Measurements from ENCODE around the gene GMPPA. TPM values are rescaled to one million over a fixed set of nuclear protein-coding genes. Genes with fewer than 3 reads are reported as not detected.

GMPPA gene
- total and polyA plus RNA-seq, 9 of the 15 experiments (the other 6 are each of a cell fraction or from before 2014, with no cell fraction given): 7.0 to 101 (median 66.7) TPM

DNA sequence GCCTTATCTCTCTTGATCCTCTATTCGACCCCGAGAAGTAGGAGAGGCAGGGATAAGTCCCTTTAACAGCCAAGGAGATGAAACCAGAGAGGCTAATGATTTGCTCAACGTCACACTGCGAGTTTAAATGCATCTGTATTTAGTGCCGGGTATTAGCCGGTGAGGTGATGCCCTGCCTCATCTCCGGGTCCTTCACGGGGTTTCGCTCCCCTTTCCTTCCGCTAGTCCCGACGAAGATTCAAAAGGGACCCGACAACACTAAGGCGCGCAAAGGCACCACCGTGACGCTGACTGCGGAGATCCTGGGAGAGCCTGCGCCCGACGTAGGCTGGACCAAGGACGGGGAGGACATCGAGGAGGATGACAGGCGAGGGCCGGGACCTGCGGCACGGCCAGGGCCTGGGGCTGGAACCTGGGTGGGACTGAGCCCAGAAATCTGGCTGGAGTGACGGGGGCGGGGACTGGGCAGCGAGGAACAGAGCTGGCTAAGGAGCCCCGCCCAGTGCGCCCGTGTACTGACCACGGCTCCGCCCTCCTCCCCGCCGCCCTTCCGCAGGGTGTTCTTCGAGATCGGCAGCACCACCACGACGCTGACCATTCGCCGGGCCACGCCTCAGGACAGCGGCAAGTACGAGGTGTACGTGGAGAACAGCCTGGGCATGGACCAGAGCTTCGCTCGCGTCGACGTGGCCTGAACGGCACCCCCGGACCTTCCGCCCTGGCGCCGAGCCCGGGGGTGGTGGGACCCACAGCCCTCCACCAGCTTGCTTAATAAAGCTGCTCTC lies 1.0 kb upstream of the GMPPA start (continued):
- TF ChIP-seq, protein P1, sequence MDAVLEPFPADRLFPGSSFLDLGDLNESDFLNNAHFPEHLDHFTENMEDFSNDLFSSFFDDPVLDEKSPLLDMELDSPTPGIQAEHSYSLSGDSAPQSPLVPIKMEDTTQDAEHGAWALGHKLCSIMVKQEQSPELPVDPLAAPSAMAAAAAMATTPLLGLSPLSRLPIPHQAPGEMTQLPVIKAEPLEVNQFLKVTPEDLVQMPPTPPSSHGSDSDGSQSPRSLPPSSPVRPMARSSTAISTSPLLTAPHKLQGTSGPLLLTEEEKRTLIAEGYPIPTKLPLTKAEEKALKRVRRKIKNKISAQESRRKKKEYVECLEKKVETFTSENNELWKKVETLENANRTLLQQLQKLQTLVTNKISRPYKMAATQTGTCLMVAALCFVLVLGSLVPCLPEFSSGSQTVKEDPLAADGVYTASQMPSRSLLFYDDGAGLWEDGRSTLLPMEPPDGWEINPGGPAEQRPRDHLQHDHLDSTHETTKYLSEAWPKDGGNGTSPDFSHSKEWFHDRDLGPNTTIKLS (IDR thresholded peaks at IDR 0.05; ENCODE audit: borderline replicate concordance, low read depth): no peak
- TF ChIP-seq DACH1 (IDR thresholded peaks at IDR 0.05; ENCODE audit: partially characterized antibody) (no peak), ZNF551 (CRISPR knock-in tag; IDR thresholded peaks at IDR 0.05) (no peak), ZFP30 (CRISPR knock-in tag; IDR thresholded peaks at IDR 0.05; ENCODE audit: borderline replicate concordance) (no peak), STAT5A (IDR thresholded peaks at IDR 0.05; ENCODE audit: borderline replicate concordance, low read length) (no peak), XRCC4 (IDR thresholded peaks at IDR 0.05; ENCODE audit: extremely low read depth, insufficient read depth, insufficient read length) (no peak), SAP30 (IDR thresholded peaks at IDR 0.05; ENCODE audit: borderline replicate concordance, insufficient read depth, low read depth, low read length, poor library complexity, severe bottlenecking) (peak; percentile 47), CBX1 (IDR thresholded peaks at IDR 0.05; ENCODE audit: low read depth) (no peak), ZC3H11A (IDR thresholded peaks at IDR 0.05; ENCODE audit: low read depth, low read length) (no peak), SREBF2 (CRISPR knock-in tag; IDR thresholded peaks at IDR 0.05) (no peak), CBX5 (IDR thresholded peaks at IDR 0.05; ENCODE audit: borderline replicate concordance, low read depth) (no peak), POLR2G (IDR thresholded peaks at IDR 0.05; ENCODE audit: low read depth, low read length) (peak; percentile 88; the same call in 1 of the 2 replicates), ZNF146 (CRISPR knock-in tag; IDR thresholded peaks at IDR 0.05; ENCODE audit: unreplicated experiment) (no peak)
- TF ChIP-seq, protein P2, sequence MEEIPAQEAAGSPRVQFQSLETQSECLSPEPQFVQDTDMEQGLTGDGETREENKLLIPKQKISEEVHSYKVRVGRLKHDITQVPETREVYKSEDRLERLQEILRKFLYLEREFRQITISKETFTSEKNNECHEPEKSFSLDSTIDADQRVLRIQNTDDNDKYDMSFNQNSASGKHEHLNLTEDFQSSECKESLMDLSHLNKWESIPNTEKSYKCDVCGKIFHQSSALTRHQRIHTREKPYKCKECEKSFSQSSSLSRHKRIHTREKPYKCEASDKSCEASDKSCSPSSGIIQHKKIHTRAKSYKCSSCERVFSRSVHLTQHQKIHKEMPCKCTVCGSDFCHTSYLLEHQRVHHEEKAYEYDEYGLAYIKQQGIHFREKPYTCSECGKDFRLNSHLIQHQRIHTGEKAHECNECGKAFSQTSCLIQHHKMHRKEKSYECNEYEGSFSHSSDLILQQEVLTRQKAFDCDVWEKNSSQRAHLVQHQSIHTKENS (CRISPR knock-in tag; IDR thresholded peaks at IDR 0.05): no peak
- TF ChIP-seq, protein P3, sequence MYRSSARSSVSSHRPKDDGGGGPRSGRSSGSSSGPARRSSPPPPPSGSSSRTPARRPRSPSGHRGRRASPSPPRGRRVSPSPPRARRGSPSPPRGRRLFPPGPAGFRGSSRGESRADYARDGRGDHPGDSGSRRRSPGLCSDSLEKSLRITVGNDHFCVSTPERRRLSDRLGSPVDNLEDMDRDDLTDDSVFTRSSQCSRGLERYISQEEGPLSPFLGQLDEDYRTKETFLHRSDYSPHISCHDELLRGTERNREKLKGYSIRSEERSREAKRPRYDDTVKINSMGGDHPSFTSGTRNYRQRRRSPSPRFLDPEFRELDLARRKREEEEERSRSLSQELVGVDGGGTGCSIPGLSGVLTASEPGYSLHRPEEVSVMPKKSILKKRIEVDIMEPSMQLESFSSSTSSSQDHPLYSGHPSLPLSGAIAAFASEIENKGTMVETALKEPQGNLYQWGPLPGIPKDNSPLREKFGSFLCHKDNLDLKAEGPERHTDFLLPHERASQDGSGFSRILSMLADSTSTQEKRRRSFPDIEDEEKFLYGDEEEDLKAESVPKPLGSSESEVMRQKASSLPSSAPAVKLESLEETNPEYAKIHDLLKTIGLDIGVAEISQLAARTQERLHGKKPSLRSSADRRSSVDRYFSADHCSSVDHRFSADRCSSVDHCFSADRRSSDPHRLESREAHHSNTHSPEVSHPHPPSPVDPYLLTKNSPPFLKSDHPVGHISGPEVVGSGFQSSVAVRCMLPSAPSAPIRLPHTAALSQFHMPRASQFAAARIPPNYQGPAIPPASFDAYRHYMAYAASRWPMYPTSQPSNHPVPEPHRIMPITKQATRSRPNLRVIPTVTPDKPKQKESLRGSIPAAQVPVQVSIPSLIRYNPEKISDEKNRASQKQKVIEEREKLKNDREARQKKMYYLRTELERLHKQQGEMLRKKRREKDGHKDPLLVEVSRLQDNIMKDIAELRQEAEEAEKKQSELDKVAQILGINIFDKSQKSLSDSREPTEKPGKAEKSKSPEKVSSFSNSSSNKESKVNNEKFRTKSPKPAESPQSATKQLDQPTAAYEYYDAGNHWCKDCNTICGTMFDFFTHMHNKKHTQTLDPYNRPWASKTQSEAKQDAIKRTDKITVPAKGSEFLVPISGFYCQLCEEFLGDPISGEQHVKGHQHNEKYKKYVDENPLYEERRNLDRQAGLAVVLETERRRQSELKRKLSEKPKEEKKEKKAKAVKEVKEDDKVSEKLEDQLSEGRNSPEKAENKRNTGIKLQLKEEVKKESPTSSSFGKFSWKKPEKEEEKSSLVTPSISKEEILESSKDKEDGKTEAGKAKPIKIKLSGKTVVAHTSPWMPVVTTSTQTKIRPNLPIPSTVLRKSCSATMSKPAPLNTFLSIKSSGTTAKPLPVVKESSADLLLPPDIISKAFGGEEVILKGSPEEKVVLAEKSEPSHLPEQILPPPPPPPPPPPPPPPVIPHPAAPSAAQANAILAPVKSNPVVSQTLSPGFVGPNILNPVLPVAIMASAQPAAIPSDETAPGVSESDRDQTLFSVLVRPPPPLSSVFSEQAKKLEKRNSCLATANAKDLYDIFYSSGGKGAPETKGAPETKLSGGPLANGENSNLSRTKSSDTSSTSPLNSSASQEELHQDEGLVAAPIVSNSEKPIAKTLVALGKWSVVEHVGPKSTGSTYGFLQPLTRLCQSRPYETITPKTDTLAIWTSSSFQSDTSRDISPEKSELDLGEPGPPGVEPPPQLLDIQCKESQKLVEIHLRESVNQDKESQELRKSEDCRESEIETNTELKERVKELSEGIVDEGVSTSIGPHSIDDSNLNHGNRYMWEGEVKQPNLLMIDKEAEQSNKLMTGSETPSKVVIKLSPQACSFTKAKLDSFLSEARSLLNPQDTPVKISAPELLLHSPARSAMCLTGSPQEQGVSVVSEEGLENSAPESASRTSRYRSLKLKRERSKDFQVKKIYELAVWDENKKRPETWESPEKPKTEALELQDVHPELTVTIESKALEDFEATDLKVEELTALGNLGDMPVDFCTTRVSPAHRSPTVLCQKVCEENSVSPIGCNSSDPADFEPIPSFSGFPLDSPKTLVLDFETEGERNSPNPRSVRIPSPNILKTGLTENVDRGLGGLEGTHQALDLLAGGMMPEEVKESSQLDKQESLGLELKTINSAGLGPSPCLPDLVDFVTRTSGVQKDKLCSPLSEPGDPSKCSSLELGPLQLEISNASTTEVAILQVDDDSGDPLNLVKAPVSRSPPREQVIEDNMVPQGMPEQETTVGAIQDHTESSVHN (IDR thresholded peaks at IDR 0.05; ENCODE audit: borderline replicate concordance in 1 of 2, low read depth in 1 of 2): no peak

All from K562 (cell line).